Ovary (tissue), 9 donors: Measurements from ENCODE around the gene CCDC149. TPM values are rescaled to one million over a fixed set of nuclear protein-coding genes. Genes with fewer than 3 reads are reported as not detected.

Experiments used
- DNase-seq, 5 donors: peaks; one replicate each; pipeline ENCODE4 v3.0.0-alpha.2; 2019 to 2020
- H3K27ac ChIP-seq, 2 donors: fragments of 200-600 bp; one replicate each; pipeline versions ENCODE4 v1.5.1 to v1.8.0; 2019 to 2022
- H3K27me3 ChIP-seq: fragments of 200-600 bp; one replicate; pipeline ENCODE4 v1.8.0; 2022
- H3K36me3 ChIP-seq: fragments of 200-600 bp; sonication (generic); one replicate; pipeline ENCODE4 v1.5.1; 2019
- H3K4me1 ChIP-seq: one replicate; pipeline ENCODE4 v1.8.1; 2013; ENCODE audit warnings: mild to moderate bottlenecking, moderate library complexity; ENCODE audit not compliant: insufficient read depth
- H3K4me3 ChIP-seq: fragments of 200-600 bp; sonication (generic); one replicate; pipeline ENCODE4 v1.5.1; 2017
- H3K9me3 ChIP-seq, 2 donors: fragments of 200-600 bp in 1 of 2; sonication (generic) in 1 of 2; one replicate each; pipeline versions ENCODE4 v1.5.1 to v1.8.1; 2013 to 2019; ENCODE audit warnings: mild to moderate bottlenecking in 1 of 2, moderate library complexity in 1 of 2
- EP300 ChIP-seq: sonication (generic); formaldehyde crosslinking; IDR thresholded peaks from one replicate; pipeline ENCODE4 v1.6.1; 2017; ENCODE audit warnings: antibody characterized with exemption
- POLR2A ChIP-seq: fragments of 450-650 bp; IDR thresholded peaks from one replicate; pipeline ENCODE4 v1.6.1; 2017; ENCODE audit warnings: antibody characterized with exemption, mild to moderate bottlenecking, moderate library complexity
- WGBS, 3 donors: extraction: QIAGEN DNeasy Blood & Tissue Kit in 1 of 3; methylation state at CpG; one replicate each; pipeline versions ENCODE4 v1.1.5 to v1.1.7; 2013 to 2017; 5-methylcytosine and 5-hydroxymethylcytosine counted together
- intact Hi-C, 4 donors: fragments of 100-400 bp; cut with DNase I; formaldehyde crosslinking; loops; one replicate each; pipeline versions ENCODE4 v1.11.0 to v1.15.1; 2022 to 2023
- polyA plus RNA-seq, 2 donors: library from polyadenylated mRNA; stranded (reverse); fragments of 200-250 nt in 1 of 2; fragments of 350-450 nt in 1 of 2; fragmentation: Illumina TruSeq in 1 of 2; extraction: RNeasy Lipid Tissue Mini Kit (QIAGEN cat#74804) in 1 of 2; gene quantifications; one replicate each; pipeline ENCODE4 v1.2.3, GENCODE V29; 2013 to 2014
- total RNA-seq, 7 donors: library from RNA; depleted of rRNA in 2 of 7; stranded (reverse); fragments of >200 nt in 2 of 7; fragmentation: NEBNext Ultra II Directional in 3 of 7; extraction: Animal tissue kit (Norgen Biotek cat#: 25700) in 3 of 7; gene quantifications; one replicate each; pipeline versions ENCODE4 v1.1.0 to v1.2.4, GENCODE V29; 2016 to 2023
- TF ChIP-seq, protein P1 (sequence below), 3 donors: fragments of 450-650 bp in 2 of 3; fragments of 200-600 bp in 1 of 3; IDR thresholded peaks; one replicate each; pipeline versions ENCODE4 v1.5.1 to v1.8.0; 2016 to 2022; ENCODE audit warnings: antibody characterized with exemption in 3 of 3, mild to moderate bottlenecking in 1 of 3
- donor health status: DM: no; HTN: no; CAD: no; lungs with moderate emphysema.
- donor health status: DM: no; HTN: no; CAD: no.
- donor health status: Bipolar disorder and iron deficiency.
- donor health status: DM: yes; HTN: yes; CAD: no.
- donor health status: DM: no; HTN: no; CAD: no.
- donor health status: DM: yes; HTN: yes; CAD: no.

The CCDC149 gene
- total and polyA plus RNA-seq, 9 donors: 6.2 to 21.7 (median 17.5) TPM

DNA sequence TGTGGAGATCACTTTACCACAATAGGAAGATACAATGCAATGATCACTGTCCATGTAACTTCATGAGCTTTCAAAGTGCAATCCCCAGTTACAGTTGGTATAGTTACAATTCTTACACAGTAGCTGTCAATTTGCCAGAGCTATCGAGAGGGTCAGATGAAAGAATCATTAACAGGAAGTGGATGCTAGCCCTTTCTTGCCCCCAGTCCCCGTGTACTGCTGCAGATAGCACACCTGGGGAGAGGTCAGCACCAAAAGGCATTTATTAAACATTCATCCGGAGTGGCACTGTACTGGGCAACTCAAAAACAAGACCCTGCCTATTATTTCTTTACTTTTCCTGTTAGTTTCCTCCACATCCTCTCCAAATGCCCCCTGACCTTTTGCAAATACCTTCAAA lies 69.7 kb downstream of the CCDC149 start:
- Histone ChIP-seq H3K27ac (no peak overlapping the region), H3K4me1 (no peaks in the 10 kb centered on the region), H3K27me3 (no peaks in the 10 kb centered on the region), H3K36me3 (no peaks in the 10 kb centered on the region), H3K4me3 (no peak overlapping the region), H3K9me3 (no peaks in the 10 kb centered on the region)
- DNase-seq: no peak
- no peak for TF ChIP-seq POLR2A
- TF ChIP-seq, protein P1, sequence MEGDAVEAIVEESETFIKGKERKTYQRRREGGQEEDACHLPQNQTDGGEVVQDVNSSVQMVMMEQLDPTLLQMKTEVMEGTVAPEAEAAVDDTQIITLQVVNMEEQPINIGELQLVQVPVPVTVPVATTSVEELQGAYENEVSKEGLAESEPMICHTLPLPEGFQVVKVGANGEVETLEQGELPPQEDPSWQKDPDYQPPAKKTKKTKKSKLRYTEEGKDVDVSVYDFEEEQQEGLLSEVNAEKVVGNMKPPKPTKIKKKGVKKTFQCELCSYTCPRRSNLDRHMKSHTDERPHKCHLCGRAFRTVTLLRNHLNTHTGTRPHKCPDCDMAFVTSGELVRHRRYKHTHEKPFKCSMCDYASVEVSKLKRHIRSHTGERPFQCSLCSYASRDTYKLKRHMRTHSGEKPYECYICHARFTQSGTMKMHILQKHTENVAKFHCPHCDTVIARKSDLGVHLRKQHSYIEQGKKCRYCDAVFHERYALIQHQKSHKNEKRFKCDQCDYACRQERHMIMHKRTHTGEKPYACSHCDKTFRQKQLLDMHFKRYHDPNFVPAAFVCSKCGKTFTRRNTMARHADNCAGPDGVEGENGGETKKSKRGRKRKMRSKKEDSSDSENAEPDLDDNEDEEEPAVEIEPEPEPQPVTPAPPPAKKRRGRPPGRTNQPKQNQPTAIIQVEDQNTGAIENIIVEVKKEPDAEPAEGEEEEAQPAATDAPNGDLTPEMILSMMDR (IDR thresholded peaks at IDR 0.05): no peak
- TF ChIP-seq EP300: no peak
- intact Hi-C loops: no loop called here
- WGBS, 3 donors: 63 to 70% (median 65%) methylated on average over 3 of the region's 3 CpGs

DNA sequence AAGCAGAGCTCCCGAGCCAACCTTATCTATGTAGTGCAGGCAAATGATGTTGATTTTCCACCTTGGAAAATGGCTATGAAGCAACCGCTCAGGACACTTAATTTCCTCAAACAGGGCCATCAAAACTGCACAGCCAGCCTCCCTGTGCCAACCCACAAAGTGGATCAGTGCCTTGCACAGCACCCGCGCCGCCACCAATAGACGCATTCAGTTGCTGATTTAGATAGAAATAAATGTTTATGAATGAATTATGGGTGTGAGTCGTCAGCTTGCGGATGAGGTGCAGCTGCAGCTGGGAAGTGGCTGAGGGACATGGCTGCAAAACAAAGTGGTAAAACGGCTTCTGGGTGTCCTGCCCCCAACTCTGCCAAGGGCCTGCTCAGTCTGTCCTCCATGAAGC lies 70.5 kb downstream of the CCDC149 start:
- 90 to 93% (median 90%) methylated on average over 9 of the region's 9 CpGs for WGBS, 3 donors
- H3K9me3 ChIP-seq: no peaks in the 10 kb centered on the region
- no peaks in the 10 kb centered on the region for H3K4me1 ChIP-seq
- no peak overlapping the region for H3K4me3 ChIP-seq
- DNase-seq: no peak
- no peaks in the 10 kb centered on the region for H3K36me3 ChIP-seq
- intact Hi-C loops: no loop called here
- H3K27me3 ChIP-seq: no peaks in the 10 kb centered on the region
- TF ChIP-seq, protein P1 (IDR thresholded peaks at IDR 0.05): no peak
- no peak for TF ChIP-seq EP300
- TF ChIP-seq POLR2A: no peak
- H3K27ac ChIP-seq: no peak overlapping the region

DNA sequence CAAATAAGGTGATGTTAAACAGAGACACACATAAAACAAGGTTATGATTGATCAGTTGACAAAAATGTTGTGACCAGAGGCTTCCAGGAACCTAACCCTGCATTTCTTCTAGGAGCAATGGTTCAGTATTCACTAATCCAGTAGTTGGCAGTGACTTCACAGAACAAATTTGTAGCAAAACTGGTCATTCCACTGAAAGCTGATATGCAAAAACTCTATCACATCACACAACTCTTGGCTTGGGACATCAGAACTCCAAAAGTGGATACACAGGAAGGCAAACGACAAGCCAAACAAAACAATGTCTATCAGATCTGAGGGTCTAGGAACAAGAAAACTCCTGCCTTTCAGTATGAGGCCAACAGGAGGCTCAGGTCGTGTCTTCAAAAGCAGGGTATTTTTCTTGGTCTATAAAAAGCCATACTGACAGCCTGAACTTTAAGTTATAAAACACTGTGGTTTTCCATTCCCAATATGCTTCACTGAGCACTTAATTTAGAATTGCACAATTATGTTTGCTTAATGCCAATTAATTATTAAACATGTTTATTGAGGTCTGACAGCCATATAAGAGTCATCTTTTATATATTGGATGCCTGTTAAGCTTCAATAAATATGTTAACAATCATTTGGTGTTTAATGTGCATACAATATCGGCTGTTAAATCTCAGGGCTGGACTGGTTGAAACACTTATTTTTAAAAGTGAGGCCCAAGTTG lies 71.9 kb downstream of the CCDC149 start:
- H3K9me3 ChIP-seq: no peaks in the 10 kb centered on the region
- TF ChIP-seq, protein P1 (IDR thresholded peaks at IDR 0.05): no peak
- TF ChIP-seq EP300 (no peak), POLR2A (no peak)
- DNase-seq: no peak
- no peaks in the 10 kb centered on the region for H3K27me3 ChIP-seq
- no peak overlapping the region for H3K4me3 ChIP-seq
- H3K36me3 ChIP-seq: no peaks in the 10 kb centered on the region
- intact Hi-C loops: no loop called here
- WGBS, 3 donors: 72 to 89% (median 81%) methylated on average over 3 of the region's 3 CpGs
- no peaks in the 10 kb centered on the region for H3K4me1 ChIP-seq
- H3K27ac ChIP-seq: no peak overlapping the region

DNA sequence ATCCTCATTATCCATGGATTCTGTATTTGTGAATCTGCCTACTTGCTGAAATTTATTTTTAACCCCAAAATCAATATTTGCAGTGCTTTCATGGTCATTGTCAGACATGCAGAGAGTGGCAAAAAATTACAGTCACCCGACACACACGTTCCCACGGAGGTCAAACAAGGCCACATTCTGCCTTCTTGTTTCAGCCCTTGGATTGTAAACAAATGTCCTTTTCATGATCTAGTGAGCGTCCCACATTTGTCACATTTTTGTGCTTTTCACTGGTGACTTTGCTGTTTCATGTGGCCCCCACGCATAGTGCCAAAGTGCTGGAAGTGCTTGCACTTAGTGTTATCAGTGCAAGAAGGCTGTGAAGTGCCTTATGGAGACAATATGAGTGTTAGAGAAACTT lies 72.5 kb downstream of the CCDC149 start:
- Histone ChIP-seq H3K27me3 (no peaks in the 10 kb centered on the region), H3K4me3 (no peak overlapping the region), H3K27ac (no peak overlapping the region), H3K36me3 (no peaks in the 10 kb centered on the region), H3K9me3 (no peaks in the 10 kb centered on the region), H3K4me1 (no peaks in the 10 kb centered on the region)
- 91 to 95% (median 95%) methylated on average over 5 of the region's 5 CpGs for WGBS, 3 donors
- TF ChIP-seq, protein P1 (IDR thresholded peaks at IDR 0.05): no peak
- no peak for TF ChIP-seq POLR2A
- TF ChIP-seq EP300: no peak
- no peak for DNase-seq
- intact Hi-C loops: no loop called here
